HCT116 (cell line): ENCODE data around the gene USP7. TPM values are rescaled to one million over a fixed set of nuclear protein-coding genes. Genes with fewer than 3 reads are reported as not detected.

Experiments used
- ATAC-seq: fragments of 200-7000 bp; cut with Tn5 transposase; 2 replicates; pipeline ENCODE4 v1.9.1; 2020; ENCODE audit warnings: mild to moderate bottlenecking, moderate library complexity
- BruUV-seq: library from RNA; stranded (reverse); fragments of 400-500 nt; replicated peaks from 2 replicates; lab custom pipeline; 2021; lab: Mats Ljungman, UMichigan
- CTCF ChIA-PET: fragments of 300-600 bp; sonication (Branson Sonifier 250); formaldehyde crosslinking; loops from one replicate; lab custom pipeline; 2021; ENCODE audit warnings: antibody characterized with exemption; lab: Charles Lee
- POLR2A ChIA-PET: fragments of 300-600, 350-600 bp; sonication (Branson Sonifier 250); formaldehyde crosslinking; loops from one replicate; lab custom pipeline; 2021; ENCODE audit warnings: antibody characterized with exemption; lab: Charles Lee
- RAD21 ChIA-PET, 2 experiments: fragments of 300-600 bp; sonication (Branson Sonifier 250); formaldehyde crosslinking; loops; one replicate each; lab custom pipeline; 2023; ENCODE audit warnings: low total read pairs in 2 of 2; ENCODE audit not compliant: uncharacterized antibody in 2 of 2, unreplicated experiment in 2 of 2, low non-redundant PET in 1 of 2; lab: Charles Lee
- DNase-seq: peaks from one replicate; pipeline ENCODE4 v3.0.0-alpha.2; 2010; ENCODE audit warnings: low read depth, low spot score
- H2AFZ ChIP-seq: fragments of 200-600 bp; shearing (Covaris generic), sonication (generic); 2 replicates; pipeline ENCODE4 v1.6.1; 2017; ENCODE audit warnings: low read depth, mixed run types, mixed read lengths, antibody characterized with exemption, low read length; ENCODE audit not compliant: poor library complexity, severe bottlenecking
- H3K27ac ChIP-seq: 2 replicates; pipeline ENCODE4 v1.5.1; 2012; ENCODE audit warnings: low read depth, low read length
- H3K27me3 ChIP-seq: fragments of 200-600 bp; sonication (generic); 2 replicates; pipeline ENCODE4 v1.6.1; 2016; ENCODE audit warnings: mixed run types, low read length, mixed read lengths; ENCODE audit not compliant: insufficient read depth
- H3K36me3 ChIP-seq, 2 experiments: fragments of 200-500 bp in 1 of 2; fragments of 200-600 bp in 1 of 2; sonication (Bioruptor generic) in 1 of 2; sonication (generic) in 1 of 2; 2 replicates each; pipeline versions ENCODE4 v1.5.1 to v1.6.1; 2014 to 2016; ENCODE audit warnings: low read length in 2 of 2, inconsistent platforms in 1 of 2, mixed read lengths in 1 of 2, mixed run types in 1 of 2; ENCODE audit not compliant: insufficient read depth in 2 of 2, control insufficient read depth in 1 of 2
- H3K4me1 ChIP-seq, 2 experiments: fragments of 200-600 bp in 1 of 2; sonication (generic) in 1 of 2; 2 replicates each; pipeline versions ENCODE4 v1.5.1 to v1.6.1; 2012 to 2017; ENCODE audit warnings: low read length in 2 of 2, inconsistent platforms in 1 of 2, mild to moderate bottlenecking in 1 of 2, mixed read lengths in 1 of 2, mixed run types in 1 of 2, moderate library complexity in 1 of 2; ENCODE audit not compliant: insufficient read depth in 2 of 2, control insufficient read depth in 1 of 2
- H3K4me2 ChIP-seq: fragments of 200-600 bp; sonication (generic); 2 replicates; pipeline ENCODE4 v1.6.1; 2017; ENCODE audit warnings: mixed run types, low read length, mixed read lengths
- H3K4me3 ChIP-seq, 2 experiments: fragments of 200-600 bp in 1 of 2; sonication (generic) in 1 of 2; replicated peaks in 1 of 2; 2 replicates each; pipeline ENCODE4 v1.5.1; 2011 to 2016; ENCODE audit warnings: low read length in 2 of 2, control low read depth in 1 of 2, low read depth in 1 of 2, mild to moderate bottlenecking in 1 of 2, mixed read lengths in 1 of 2, mixed run types in 1 of 2
- H3K79me2 ChIP-seq: fragments of 200-600 bp; sonication (generic); 2 replicates; pipeline ENCODE4 v1.6.1; 2017; ENCODE audit warnings: mild to moderate bottlenecking, mixed run types, low read length, moderate library complexity, mixed read lengths; ENCODE audit not compliant: insufficient read depth
- H3K9ac ChIP-seq: fragments of 200-600 bp; sonication (generic); 2 replicates; pipeline ENCODE4 v1.6.1; 2016; ENCODE audit warnings: low read length, mixed read lengths
- H3K9me2 ChIP-seq: fragments of 200-600 bp; sonication (generic), shearing (Covaris generic); 2 replicates; pipeline ENCODE4 v1.6.1; 2017; ENCODE audit warnings: mixed run types, mild to moderate bottlenecking, moderate library complexity; ENCODE audit not compliant: insufficient read depth
- H3K9me3 ChIP-seq, 2 experiments: fragments of 200-500 bp in 1 of 2; fragments of 200-600 bp in 1 of 2; sonication (Bioruptor generic) in 1 of 2; sonication (generic) in 1 of 2; 2 replicates each; pipeline ENCODE4 v1.6.1; 2014 to 2017; ENCODE audit warnings: low read length in 2 of 2, mixed read lengths in 2 of 2, inconsistent platforms in 1 of 2, low read depth in 1 of 2, mild to moderate bottlenecking in 1 of 2, mixed run types in 1 of 2, moderate library complexity in 1 of 2; ENCODE audit not compliant: control insufficient read depth in 1 of 2, insufficient read depth in 1 of 2
- H4K20me1 ChIP-seq: fragments of 200-600 bp; sonication (generic), shearing (Covaris generic); 2 replicates; pipeline ENCODE4 v1.6.1; 2017; ENCODE audit warnings: mixed run types, mild to moderate bottlenecking, moderate library complexity; ENCODE audit not compliant: insufficient read depth
- CBX3 ChIP-seq: IDR thresholded peaks from 2 replicates; pipeline ENCODE4 v1.6.1; 2012; ENCODE audit warnings: low read depth
- CEBPB ChIP-seq: IDR thresholded peaks from 2 replicates; pipeline ENCODE4 v1.6.1; 2012; ENCODE audit warnings: low read depth
- ELF1 ChIP-seq: IDR thresholded peaks from 2 replicates; pipeline ENCODE4 v1.6.1; 2012; ENCODE audit warnings: low read depth, borderline replicate concordance
- EZH2phosphoT487 ChIP-seq: fragments of 200-600 bp; IDR thresholded peaks from 2 replicates; pipeline ENCODE4 v1.6.1; 2018; ENCODE audit warnings: antibody characterized with exemption, borderline replicate concordance
- JUND ChIP-seq: IDR thresholded peaks from 2 replicates; pipeline ENCODE4 v1.6.1; 2012
- POLR2A ChIP-seq: IDR thresholded peaks from 2 replicates; pipeline ENCODE4 v1.7.0; 2011; ENCODE audit warnings: borderline replicate concordance; ENCODE audit not compliant: insufficient read depth, insufficient read length; ENCODE audit errors: extremely low read depth
- RAD21 ChIP-seq: IDR thresholded peaks from 2 replicates; pipeline ENCODE4 v1.6.1; 2012; ENCODE audit warnings: low read depth, mild to moderate bottlenecking
- SP1 ChIP-seq: IDR thresholded peaks from 2 replicates; pipeline ENCODE4 v1.6.1; 2012; ENCODE audit warnings: low read depth
- TCF7L2 ChIP-seq: IDR thresholded peaks from 2 replicates; pipeline ENCODE4 v1.7.0; 2011; ENCODE audit warnings: borderline replicate concordance, inconsistent platforms; ENCODE audit not compliant: insufficient read depth, insufficient read length; ENCODE audit errors: extremely low read depth
- YY1 ChIP-seq: IDR thresholded peaks from 2 replicates; pipeline ENCODE4 v1.6.1; 2011; ENCODE audit warnings: low read length, low read depth, moderate library complexity, mild to moderate bottlenecking; ENCODE audit not compliant: insufficient replicate concordance; ENCODE audit errors: extremely low read depth
- ZNF274 ChIP-seq: fragments of 200-500 bp; sonication (Bioruptor generic); IDR thresholded peaks from 2 replicates; pipeline ENCODE4 v1.6.1; 2014; ENCODE audit warnings: mild to moderate bottlenecking, low read depth, low read length, inconsistent platforms
- intact Hi-C: fragments of 100-400 bp; cut with micrococcal nuclease; formaldehyde crosslinking; loops from 2 replicates; pipeline ENCODE4 v1.10.0; 2022
- total RNA-seq: library from RNA; stranded (reverse); gene quantifications from one replicate; pipeline ENCODE4 v1.2.1, GENCODE V29; 2021; ENCODE audit not compliant: unreplicated experiment
- TF ChIP-seq, protein P1 (sequence below): IDR thresholded peaks from 2 replicates; pipeline ENCODE4 v1.6.1; 2012
- TF ChIP-seq, protein P2 (sequence below): IDR thresholded peaks from 2 replicates; pipeline ENCODE4 v1.6.1; 2012; ENCODE audit warnings: low read depth
- TF ChIP-seq, protein P3 (sequence below): IDR thresholded peaks from 2 replicates; pipeline ENCODE4 v1.6.1; 2012

Gene USP7
- total RNA-seq, 1 experiment from 2014 or later: 154 TPM

DNA sequence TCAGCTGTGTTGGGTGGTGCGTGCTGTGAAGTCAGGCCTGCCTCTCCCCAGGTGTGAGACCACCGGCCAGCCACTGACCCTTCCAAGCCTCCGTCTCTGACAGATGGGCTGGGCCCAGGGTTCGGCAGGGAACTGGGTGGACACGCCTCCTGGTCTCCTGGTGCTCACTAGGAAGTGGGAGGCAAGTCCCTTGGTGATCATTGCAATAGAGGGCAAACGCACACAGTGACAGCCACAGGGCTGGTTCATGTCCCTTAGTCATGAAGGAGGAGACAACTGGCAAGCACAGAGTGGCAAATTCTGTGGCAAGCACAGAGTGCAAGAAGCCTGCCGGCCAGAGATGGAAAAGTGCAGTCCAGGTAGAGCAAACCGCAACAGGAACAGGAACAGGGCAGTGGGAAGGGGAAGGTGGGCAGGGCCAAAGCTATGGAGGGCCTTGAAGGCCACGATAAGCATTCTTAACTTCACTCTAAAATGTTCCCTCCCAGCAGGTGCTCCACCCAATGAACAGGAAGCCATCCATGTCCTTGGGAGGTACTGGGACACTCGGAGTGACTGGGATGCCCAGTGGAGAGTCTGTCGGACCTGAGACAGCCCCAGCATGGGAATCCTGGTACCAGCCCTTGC lies 21.9 kb downstream of the USP7 start:
- Histone ChIP-seq H3K9me2 (no peaks in the 10 kb centered on the region), H3K27ac (no peak overlapping the region), H3K4me2 (no peak overlapping the region), H3K4me3 (no peak overlapping the region), H3K27me3 (no peaks in the 10 kb centered on the region), H2AFZ (no peak overlapping the region), H3K79me2 (peaks cover 100% of the 10 kb centered on the region), H4K20me1 (peaks cover 42% of the 10 kb centered on the region; the same call in 1 of the 2 replicates), H3K4me1 (peaks cover 3 to 10% of the 10 kb centered on the region in 2 experiments), H3K9me3 (no peaks in the 10 kb centered on the region), H3K36me3 (no peaks in the 10 kb centered on the region), H3K9ac (no peak overlapping the region)
- DNase-seq: no peak
- ATAC-seq: no peak
- TF ChIP-seq POLR2A (no peak), EZH2phosphoT487 (no peak)
- intact Hi-C loops: no loop called here
- no TSS peak for BruUV-seq
- ChIA-PET POLR2A (interaction anchor here (0.6 kb wide), 1 partner anchor 24 kb away, joined by 3 read pairs; no protein-coding TSS in a partner anchor), CTCF (no interaction called here), RAD21 (no interaction called here)

DNA sequence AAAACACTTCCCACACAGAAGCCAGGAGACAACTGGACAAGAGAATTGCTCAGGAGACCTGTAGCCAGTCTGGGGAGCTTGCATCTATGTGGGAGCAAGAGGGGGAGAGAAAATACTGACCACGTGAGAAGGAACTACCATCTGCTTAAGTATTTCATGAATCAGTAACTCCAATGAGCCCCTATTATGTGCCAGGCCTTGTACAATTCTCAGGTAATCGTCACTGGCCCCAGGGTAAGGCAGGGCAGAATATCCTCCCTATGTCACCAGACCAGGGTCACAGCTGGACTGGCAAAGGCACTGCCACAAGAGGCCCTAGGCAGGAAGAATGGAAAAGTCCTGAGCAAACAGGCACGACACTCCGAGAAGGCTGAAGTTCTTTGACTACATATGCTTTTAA lies 25.9 kb downstream of the USP7 start:
- no peaks in the 10 kb centered on the region for H3K36me3 ChIP-seq
- DNase-seq (no peak), ATAC-seq (no peak)
- no peak overlapping the region for H3K27ac ChIP-seq
- RAD21 ChIA-PET: no interaction called here
- H3K9me3 ChIP-seq: no peaks in the 10 kb centered on the region
- H2AFZ ChIP-seq: no peak overlapping the region
- POLR2A ChIA-PET: no interaction called here
- peaks cover 100% of the 10 kb centered on the region for H3K79me2 ChIP-seq
- peaks cover 7 to 19% of the 10 kb centered on the region in 2 experiments for H3K4me1 ChIP-seq
- no TSS peak for BruUV-seq
- H3K27me3 ChIP-seq: no peaks in the 10 kb centered on the region
- H3K4me3 ChIP-seq: no peak overlapping the region
- H3K4me2 ChIP-seq: no peak overlapping the region
- intact Hi-C loops: loop anchor here (2.0 kb wide), 2 partner anchors 71 to 197 kb away; no protein-coding TSS in a partner anchor
- CTCF ChIA-PET: no interaction called here
- H3K9ac ChIP-seq: no peak overlapping the region
- no peaks in the 10 kb centered on the region for H3K9me2 ChIP-seq
- peaks cover 39% of the 10 kb centered on the region; the same call in 1 of the 2 replicates for H4K20me1 ChIP-seq
- TF ChIP-seq, protein P1, sequence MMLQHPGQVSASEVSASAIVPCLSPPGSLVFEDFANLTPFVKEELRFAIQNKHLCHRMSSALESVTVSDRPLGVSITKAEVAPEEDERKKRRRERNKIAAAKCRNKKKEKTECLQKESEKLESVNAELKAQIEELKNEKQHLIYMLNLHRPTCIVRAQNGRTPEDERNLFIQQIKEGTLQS: no peak
- TF ChIP-seq CBX3 (no peak), YY1 (no peak), CEBPB (no peak), POLR2A (no peak), RAD21 (no peak), SP1 (no peak), TCF7L2 (no peak), JUND (no peak), ELF1 (no peak), ZNF274 (no peak)
- TF ChIP-seq, protein P2, sequence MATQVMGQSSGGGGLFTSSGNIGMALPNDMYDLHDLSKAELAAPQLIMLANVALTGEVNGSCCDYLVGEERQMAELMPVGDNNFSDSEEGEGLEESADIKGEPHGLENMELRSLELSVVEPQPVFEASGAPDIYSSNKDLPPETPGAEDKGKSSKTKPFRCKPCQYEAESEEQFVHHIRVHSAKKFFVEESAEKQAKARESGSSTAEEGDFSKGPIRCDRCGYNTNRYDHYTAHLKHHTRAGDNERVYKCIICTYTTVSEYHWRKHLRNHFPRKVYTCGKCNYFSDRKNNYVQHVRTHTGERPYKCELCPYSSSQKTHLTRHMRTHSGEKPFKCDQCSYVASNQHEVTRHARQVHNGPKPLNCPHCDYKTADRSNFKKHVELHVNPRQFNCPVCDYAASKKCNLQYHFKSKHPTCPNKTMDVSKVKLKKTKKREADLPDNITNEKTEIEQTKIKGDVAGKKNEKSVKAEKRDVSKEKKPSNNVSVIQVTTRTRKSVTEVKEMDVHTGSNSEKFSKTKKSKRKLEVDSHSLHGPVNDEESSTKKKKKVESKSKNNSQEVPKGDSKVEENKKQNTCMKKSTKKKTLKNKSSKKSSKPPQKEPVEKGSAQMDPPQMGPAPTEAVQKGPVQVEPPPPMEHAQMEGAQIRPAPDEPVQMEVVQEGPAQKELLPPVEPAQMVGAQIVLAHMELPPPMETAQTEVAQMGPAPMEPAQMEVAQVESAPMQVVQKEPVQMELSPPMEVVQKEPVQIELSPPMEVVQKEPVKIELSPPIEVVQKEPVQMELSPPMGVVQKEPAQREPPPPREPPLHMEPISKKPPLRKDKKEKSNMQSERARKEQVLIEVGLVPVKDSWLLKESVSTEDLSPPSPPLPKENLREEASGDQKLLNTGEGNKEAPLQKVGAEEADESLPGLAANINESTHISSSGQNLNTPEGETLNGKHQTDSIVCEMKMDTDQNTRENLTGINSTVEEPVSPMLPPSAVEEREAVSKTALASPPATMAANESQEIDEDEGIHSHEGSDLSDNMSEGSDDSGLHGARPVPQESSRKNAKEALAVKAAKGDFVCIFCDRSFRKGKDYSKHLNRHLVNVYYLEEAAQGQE: no peak
- TF ChIP-seq, protein P3, sequence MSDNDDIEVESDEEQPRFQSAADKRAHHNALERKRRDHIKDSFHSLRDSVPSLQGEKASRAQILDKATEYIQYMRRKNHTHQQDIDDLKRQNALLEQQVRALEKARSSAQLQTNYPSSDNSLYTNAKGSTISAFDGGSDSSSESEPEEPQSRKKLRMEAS: no peak
